Measurements from ENCODE around the gene MTMR12. TPM values are rescaled to one million over a fixed set of nuclear protein-coding genes. Genes with fewer than 3 reads are reported as not detected.

MTMR12 gene
- total and polyA plus RNA-seq, 2 of the 8 experiments (the other 6 are each of a cell fraction or from before 2014, with no cell fraction given), result 19.1 to 59.3 TPM

DNA sequence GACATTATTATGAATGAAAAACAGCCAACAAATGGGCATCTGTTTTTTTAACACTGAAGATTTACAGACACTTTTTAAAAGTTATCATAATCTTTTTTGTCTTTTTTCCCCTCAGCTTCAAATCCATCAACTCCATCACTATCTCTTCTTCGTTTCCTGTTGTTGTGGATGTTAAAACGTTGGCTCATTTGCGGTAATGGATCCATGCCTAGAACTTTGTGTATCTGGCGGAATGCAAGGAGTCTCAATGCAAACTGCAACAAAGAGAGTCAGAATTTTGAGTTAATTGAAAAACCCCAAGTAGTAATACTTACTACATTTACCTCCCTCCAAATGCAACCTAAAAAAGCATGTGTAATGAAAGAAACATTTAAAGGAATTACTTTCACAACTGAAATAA, 42.9 kb upstream of the MTMR12 start (continued):
- TF ChIP-seq POU5F1 (IDR thresholded peaks at IDR 0.05; ENCODE audit: low read depth, low read length) (no peak), ZNF274 (IDR thresholded peaks at IDR 0.05; ENCODE audit: borderline replicate concordance, extremely low read depth, low read length) (no peak), SIN3A (conservative IDR thresholded peaks at IDR 0.05 in 1 of 2, IDR thresholded peaks at IDR 0.05 in 1 of 2; ENCODE audit: low read depth in 1 of 2, low read length in 2 of 2) (no peak), GABPA (IDR thresholded peaks at IDR 0.05; ENCODE audit: borderline replicate concordance, insufficient read depth, low read length) (no peak), TAF7 (optimal IDR thresholded peaks at IDR 0.05; ENCODE audit: borderline replicate concordance, low read depth, low read length) (no peak)
- TF ChIP-seq, protein P1, sequence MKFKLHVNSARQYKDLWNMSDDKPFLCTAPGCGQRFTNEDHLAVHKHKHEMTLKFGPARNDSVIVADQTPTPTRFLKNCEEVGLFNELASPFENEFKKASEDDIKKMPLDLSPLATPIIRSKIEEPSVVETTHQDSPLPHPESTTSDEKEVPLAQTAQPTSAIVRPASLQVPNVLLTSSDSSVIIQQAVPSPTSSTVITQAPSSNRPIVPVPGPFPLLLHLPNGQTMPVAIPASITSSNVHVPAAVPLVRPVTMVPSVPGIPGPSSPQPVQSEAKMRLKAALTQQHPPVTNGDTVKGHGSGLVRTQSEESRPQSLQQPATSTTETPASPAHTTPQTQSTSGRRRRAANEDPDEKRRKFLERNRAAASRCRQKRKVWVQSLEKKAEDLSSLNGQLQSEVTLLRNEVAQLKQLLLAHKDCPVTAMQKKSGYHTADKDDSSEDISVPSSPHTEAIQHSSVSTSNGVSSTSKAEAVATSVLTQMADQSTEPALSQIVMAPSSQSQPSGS (IDR thresholded peaks at IDR 0.05; ENCODE audit: low read length), result no peak

Measured in H1 (cell line).